SK-N-SH (cell line): Measurements from ENCODE around the gene SGTB.

Experiments
- GABPA ChIP-seq: IDR thresholded peaks from 2 replicates; pipeline ENCODE4 v1.4.0; 2012; ENCODE audit warnings: low read depth, mild to moderate bottlenecking
- MXI1 ChIP-seq: IDR thresholded peaks from 2 replicates; pipeline ENCODE4 v1.6.1; 2012; ENCODE audit warnings: mild to moderate bottlenecking, low read depth, low read length, improper control_type of control experiment
- POLR2AphosphoS5 ChIP-seq: IDR thresholded peaks from 2 replicates; pipeline ENCODE4 v1.6.1; 2012; ENCODE audit warnings: low read depth, low read length
- SIN3A ChIP-seq: IDR thresholded peaks from 2 replicates; pipeline ENCODE4 v1.6.1; 2012; ENCODE audit warnings: low read depth, mild to moderate bottlenecking, low read length, moderate library complexity, borderline replicate concordance
- TAF1 ChIP-seq: IDR thresholded peaks from 2 replicates; pipeline ENCODE4 v1.6.1; 2012; ENCODE audit warnings: low read depth, mild to moderate bottlenecking, low read length, moderate library complexity, borderline replicate concordance
- TEAD4 ChIP-seq: IDR thresholded peaks from 2 replicates; pipeline ENCODE4 v1.4.0; 2012; ENCODE audit warnings: mild to moderate bottlenecking, borderline replicate concordance; ENCODE audit not compliant: insufficient read depth
- YY1 ChIP-seq: IDR thresholded peaks from 2 replicates; pipeline ENCODE4 v1.4.0; 2012; ENCODE audit warnings: low read depth, mild to moderate bottlenecking
- TF ChIP-seq, protein P1 (sequence below): IDR thresholded peaks from 2 replicates; pipeline ENCODE4 v1.4.0; 2012; ENCODE audit warnings: low read depth, borderline replicate concordance
- TF ChIP-seq, protein P2 (sequence below): fragments of 200-600 bp; sonication (generic); IDR thresholded peaks from 2 replicates; pipeline ENCODE4 v1.6.1; 2017; ENCODE audit warnings: antibody characterized with exemption, mild to moderate bottlenecking, moderate library complexity
- TF ChIP-seq, protein P3 (sequence below): IDR thresholded peaks from 2 replicates; pipeline ENCODE4; 2012
- TF ChIP-seq, protein P4 (sequence below): fragments of 150-350 bp; IDR thresholded peaks from 2 replicates; pipeline ENCODE4 v1.6.1; 2017; ENCODE audit warnings: antibody characterized with exemption, low read length, low read depth, borderline replicate concordance

DNA sequence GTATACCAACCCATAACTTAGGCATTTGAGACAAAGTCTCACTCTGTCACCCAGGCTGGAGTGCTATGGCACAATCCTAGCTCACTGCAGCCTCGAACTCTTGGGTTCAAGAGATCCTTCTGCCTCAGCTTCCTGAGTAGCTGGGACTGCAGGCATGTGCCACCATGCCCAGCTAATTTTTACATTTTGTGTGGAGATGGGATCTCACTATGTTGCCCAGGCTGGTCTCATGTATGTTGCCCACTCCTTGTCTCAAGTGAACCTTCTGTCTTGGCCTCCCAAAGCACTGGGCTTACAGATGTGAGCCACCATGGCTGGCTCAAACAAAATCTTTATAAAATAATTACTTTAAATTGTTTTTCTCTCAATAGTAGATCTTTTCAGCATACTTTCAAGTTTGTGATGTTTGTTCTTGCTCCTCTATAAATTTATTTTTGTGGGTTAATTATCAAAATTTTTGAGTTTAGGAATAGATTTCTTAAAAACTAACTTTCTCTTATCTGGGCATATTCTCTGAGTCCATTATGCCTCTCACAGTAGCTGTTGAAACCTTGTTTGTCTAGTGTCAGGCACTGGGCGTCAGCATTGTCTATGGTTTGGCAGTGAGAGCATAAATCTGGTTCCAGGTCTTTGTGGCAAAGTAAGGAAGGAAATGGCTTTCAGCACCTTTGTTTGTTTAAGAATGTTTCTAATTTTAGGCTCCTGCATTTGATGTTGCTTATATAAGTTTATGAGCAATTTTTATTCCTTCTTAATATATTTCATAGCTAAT lies 38.8 kb upstream of the SGTB start:
- no peak for TF ChIP-seq SIN3A
- TF ChIP-seq, protein P1, sequence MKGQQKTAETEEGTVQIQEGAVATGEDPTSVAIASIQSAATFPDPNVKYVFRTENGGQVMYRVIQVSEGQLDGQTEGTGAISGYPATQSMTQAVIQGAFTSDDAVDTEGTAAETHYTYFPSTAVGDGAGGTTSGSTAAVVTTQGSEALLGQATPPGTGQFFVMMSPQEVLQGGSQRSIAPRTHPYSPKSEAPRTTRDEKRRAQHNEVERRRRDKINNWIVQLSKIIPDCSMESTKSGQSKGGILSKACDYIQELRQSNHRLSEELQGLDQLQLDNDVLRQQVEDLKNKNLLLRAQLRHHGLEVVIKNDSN, result no peak
- TF ChIP-seq, protein P2, sequence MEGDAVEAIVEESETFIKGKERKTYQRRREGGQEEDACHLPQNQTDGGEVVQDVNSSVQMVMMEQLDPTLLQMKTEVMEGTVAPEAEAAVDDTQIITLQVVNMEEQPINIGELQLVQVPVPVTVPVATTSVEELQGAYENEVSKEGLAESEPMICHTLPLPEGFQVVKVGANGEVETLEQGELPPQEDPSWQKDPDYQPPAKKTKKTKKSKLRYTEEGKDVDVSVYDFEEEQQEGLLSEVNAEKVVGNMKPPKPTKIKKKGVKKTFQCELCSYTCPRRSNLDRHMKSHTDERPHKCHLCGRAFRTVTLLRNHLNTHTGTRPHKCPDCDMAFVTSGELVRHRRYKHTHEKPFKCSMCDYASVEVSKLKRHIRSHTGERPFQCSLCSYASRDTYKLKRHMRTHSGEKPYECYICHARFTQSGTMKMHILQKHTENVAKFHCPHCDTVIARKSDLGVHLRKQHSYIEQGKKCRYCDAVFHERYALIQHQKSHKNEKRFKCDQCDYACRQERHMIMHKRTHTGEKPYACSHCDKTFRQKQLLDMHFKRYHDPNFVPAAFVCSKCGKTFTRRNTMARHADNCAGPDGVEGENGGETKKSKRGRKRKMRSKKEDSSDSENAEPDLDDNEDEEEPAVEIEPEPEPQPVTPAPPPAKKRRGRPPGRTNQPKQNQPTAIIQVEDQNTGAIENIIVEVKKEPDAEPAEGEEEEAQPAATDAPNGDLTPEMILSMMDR, result peak; percentile 23
- no peak for TF ChIP-seq POLR2AphosphoS5
- TF ChIP-seq MXI1, result no peak
- TF ChIP-seq TAF1, result no peak
- TF ChIP-seq, protein P3, sequence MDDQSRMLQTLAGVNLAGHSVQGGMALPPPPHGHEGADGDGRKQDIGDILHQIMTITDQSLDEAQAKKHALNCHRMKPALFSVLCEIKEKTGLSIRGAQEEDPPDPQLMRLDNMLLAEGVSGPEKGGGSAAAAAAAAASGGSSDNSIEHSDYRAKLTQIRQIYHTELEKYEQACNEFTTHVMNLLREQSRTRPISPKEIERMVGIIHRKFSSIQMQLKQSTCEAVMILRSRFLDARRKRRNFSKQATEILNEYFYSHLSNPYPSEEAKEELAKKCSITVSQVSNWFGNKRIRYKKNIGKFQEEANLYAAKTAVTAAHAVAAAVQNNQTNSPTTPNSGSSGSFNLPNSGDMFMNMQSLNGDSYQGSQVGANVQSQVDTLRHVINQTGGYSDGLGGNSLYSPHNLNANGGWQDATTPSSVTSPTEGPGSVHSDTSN, result no peak
- TF ChIP-seq, protein P4, sequence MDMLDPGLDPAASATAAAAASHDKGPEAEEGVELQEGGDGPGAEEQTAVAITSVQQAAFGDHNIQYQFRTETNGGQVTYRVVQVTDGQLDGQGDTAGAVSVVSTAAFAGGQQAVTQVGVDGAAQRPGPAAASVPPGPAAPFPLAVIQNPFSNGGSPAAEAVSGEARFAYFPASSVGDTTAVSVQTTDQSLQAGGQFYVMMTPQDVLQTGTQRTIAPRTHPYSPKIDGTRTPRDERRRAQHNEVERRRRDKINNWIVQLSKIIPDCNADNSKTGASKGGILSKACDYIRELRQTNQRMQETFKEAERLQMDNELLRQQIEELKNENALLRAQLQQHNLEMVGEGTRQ, result no peak
- TF ChIP-seq YY1, result no peak
- TF ChIP-seq GABPA, result no peak
- TF ChIP-seq TEAD4, result no peak
